ENCODE data around the gene FOXN3. TPM values are rescaled to one million over a fixed set of nuclear protein-coding genes. Genes with fewer than 3 reads are reported as not detected.
A peak's percentile ranks its signal among the peaks of the same experiment; 100 is the strongest.

Gene FOXN3
- polyA plus RNA-seq, 3 donors: 38.7 to 57.4 (median 42.0) TPM

GRCh38 chr14:89138846-89139245 lies 278.2 kb downstream of the FOXN3 start:
- peaks cover 2 to 23% (median 16%) of the 10 kb centered on the region in 7 donors for H3K9me3 Mint-ChIP-seq
- Histone ChIP-seq H3K27me3 (ENCODE audit: control insufficient read depth in 2 of 2, insufficient read depth in 2 of 2, low read length in 2 of 2) (no peaks in the 10 kb centered on the region), H2AFZ (ENCODE audit: insufficient read depth, low read depth, low read length, poor library complexity, severe bottlenecking) (no peak overlapping the region), H3K4me1 (ENCODE audit: control insufficient read depth in 1 of 2, insufficient read depth in 2 of 2, low read length in 2 of 2) (peaks cover 9% of the 10 kb centered on the region in 2 donors), H3K4me3 (replicated peaks in 1 of 3; ENCODE audit: low read depth in 2 of 3, low read length in 3 of 3) (no peak overlapping the region), H3K27ac (ENCODE audit: low read depth in 1 of 2, low read length in 2 of 2) (no peak overlapping the region), H4K20me1 (ENCODE audit: insufficient read depth, low read length) (no peaks in the 10 kb centered on the region), H3K36me3 (replicated peaks in 1 of 2; ENCODE audit: control insufficient read depth in 1 of 2, insufficient read depth in 2 of 2, low read length in 2 of 2) (no peaks in the 10 kb centered on the region), H3K79me2 (ENCODE audit: insufficient read depth, low read length) (no peaks in the 10 kb centered on the region), H3K9ac (ENCODE audit: insufficient read depth, low read length, poor library complexity, severe bottlenecking) (no peak overlapping the region), H3K9me3 (replicated peaks in 1 of 2; ENCODE audit: control insufficient read depth in 1 of 2, insufficient read depth in 1 of 2, low read length in 2 of 2) (peaks cover 9 to 13% of the 10 kb centered on the region in 2 donors), H3K4me2 (replicated peaks; ENCODE audit: extremely low read depth, low read length, poor library complexity, severe bottlenecking) (no peak overlapping the region)
- peaks cover 11% of the 10 kb centered on the region for H3K4me1 Mint-ChIP-seq
- intact Hi-C loops (cut with micrococcal nuclease): no loop called here
- TF ChIP-seq, protein P1, sequence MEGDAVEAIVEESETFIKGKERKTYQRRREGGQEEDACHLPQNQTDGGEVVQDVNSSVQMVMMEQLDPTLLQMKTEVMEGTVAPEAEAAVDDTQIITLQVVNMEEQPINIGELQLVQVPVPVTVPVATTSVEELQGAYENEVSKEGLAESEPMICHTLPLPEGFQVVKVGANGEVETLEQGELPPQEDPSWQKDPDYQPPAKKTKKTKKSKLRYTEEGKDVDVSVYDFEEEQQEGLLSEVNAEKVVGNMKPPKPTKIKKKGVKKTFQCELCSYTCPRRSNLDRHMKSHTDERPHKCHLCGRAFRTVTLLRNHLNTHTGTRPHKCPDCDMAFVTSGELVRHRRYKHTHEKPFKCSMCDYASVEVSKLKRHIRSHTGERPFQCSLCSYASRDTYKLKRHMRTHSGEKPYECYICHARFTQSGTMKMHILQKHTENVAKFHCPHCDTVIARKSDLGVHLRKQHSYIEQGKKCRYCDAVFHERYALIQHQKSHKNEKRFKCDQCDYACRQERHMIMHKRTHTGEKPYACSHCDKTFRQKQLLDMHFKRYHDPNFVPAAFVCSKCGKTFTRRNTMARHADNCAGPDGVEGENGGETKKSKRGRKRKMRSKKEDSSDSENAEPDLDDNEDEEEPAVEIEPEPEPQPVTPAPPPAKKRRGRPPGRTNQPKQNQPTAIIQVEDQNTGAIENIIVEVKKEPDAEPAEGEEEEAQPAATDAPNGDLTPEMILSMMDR (IDR thresholded peaks at IDR 0.05): no peak
- H3K27ac Mint-ChIP-seq: no peak overlapping the region
- no peak overlapping the region for H3K4me3 Mint-ChIP-seq
- DNase-seq: no peak
- peaks cover 2 to 5% of the 10 kb centered on the region in 2 donors for H3K36me3 Mint-ChIP-seq
- peaks cover 0 to 8% (median 2%) of the 10 kb centered on the region in 3 donors for H3K27me3 Mint-ChIP-seq (ENCODE audit: low read depth in 3 of 3)
- WGBS (ENCODE audit: insufficient coverage): 97% methylated on average over 7 of the region's 7 CpGs

DNA sequence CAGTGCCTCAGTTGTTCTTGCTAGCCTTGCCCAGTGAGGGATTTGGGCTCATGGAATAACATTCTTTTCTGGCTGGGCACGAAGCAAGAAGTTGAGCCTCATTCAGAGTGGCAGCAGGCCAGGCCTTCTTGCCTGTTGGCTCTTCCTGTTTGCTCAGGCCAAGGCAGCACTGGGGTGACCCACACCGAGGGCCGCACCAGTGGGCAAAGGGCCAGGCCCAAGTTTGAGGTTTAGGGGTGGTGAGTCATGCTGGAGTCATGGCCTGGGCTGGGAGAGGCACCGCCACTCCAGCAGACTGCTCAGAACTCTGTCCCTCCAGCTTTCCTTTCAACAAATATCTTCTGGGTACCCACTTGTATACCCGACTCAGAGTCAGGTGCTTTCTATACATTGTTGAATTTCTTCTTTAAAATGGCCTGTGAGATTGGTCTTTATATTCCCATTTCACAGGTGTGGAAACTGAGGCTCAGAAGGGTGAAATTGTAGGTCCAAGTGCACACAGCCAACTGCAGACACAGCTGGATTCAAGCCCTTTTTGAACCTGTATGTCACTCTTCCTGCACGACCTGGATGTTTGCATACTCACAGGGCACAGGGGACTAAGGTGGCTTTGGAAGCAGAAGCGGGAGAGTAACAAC lies 279.4 kb downstream of the FOXN3 start:
- peak; percentile 56 to 62 (median 56) for DNase-seq
- H3K27ac Mint-ChIP-seq: peak overlapping the region in 3 of 7 donors; percentile 25 to 79 (median 54)
- Histone ChIP-seq H3K4me1 (ENCODE audit: control insufficient read depth in 1 of 2, insufficient read depth in 2 of 2, low read length in 2 of 2) (peaks cover 9% of the 10 kb centered on the region in 2 donors), H3K36me3 (replicated peaks in 1 of 2; ENCODE audit: control insufficient read depth in 1 of 2, insufficient read depth in 2 of 2, low read length in 2 of 2) (no peaks in the 10 kb centered on the region), H3K27ac (ENCODE audit: low read depth in 1 of 2, low read length in 2 of 2) (no peak overlapping the region), H3K9me3 (replicated peaks in 1 of 2; ENCODE audit: control insufficient read depth in 1 of 2, insufficient read depth in 1 of 2, low read length in 2 of 2) (peaks cover 9 to 13% of the 10 kb centered on the region in 2 donors), H3K4me3 (replicated peaks in 1 of 3; ENCODE audit: low read depth in 2 of 3, low read length in 3 of 3) (no peak overlapping the region), H3K27me3 (ENCODE audit: control insufficient read depth in 2 of 2, insufficient read depth in 2 of 2, low read length in 2 of 2) (no peaks in the 10 kb centered on the region), H3K79me2 (ENCODE audit: insufficient read depth, low read length) (no peaks in the 10 kb centered on the region), H3K4me2 (replicated peaks; ENCODE audit: extremely low read depth, low read length, poor library complexity, severe bottlenecking) (no peak overlapping the region), H4K20me1 (ENCODE audit: insufficient read depth, low read length) (no peaks in the 10 kb centered on the region), H3K9ac (ENCODE audit: insufficient read depth, low read length, poor library complexity, severe bottlenecking) (no peak overlapping the region), H2AFZ (ENCODE audit: insufficient read depth, low read depth, low read length, poor library complexity, severe bottlenecking) (no peak overlapping the region)
- H3K27me3 Mint-ChIP-seq (ENCODE audit: low read depth in 3 of 3): peaks cover 0 to 8% (median 2%) of the 10 kb centered on the region in 3 donors
- H3K4me3 Mint-ChIP-seq: peak overlapping the region in 1 of 2 donors; percentile 43
- peaks cover 2 to 5% of the 10 kb centered on the region in 2 donors for H3K36me3 Mint-ChIP-seq
- TF ChIP-seq, protein P1 (IDR thresholded peaks at IDR 0.05): no peak
- peaks cover 4 to 23% (median 16%) of the 10 kb centered on the region in 7 donors for H3K9me3 Mint-ChIP-seq
- 30% methylated on average over 2 of the region's 7 CpGs for WGBS (ENCODE audit: insufficient coverage)
- intact Hi-C loops (cut with micrococcal nuclease): no loop called here
- H3K4me1 Mint-ChIP-seq: peaks cover 11% of the 10 kb centered on the region

All from CD14-positive monocyte (primary cell).